ENCODE data around the gene CST5.
"Not testable (repeated sequence)": the region's sequence is repeated elsewhere in the genome, so short reads cannot be mapped to it uniquely, and the experiment has no call there.

CST5 gene

GRCh38 chr20:23890867-23891266 is 11.3 kb upstream of the CST5 start:
- not testable (repeated sequence) for DNase-seq (ENCODE audit: low read depth in 1 of 2, low spot score in 1 of 2)

GRCh38 chr20:23889775-23890187 is 10.2 kb upstream of the CST5 start:
- peak; percentile 32 to 44 for DNase-seq (ENCODE audit: low read depth in 1 of 2, low spot score in 1 of 2)

- DNase-seq (ENCODE audit: low read depth in 1 of 2, low spot score in 1 of 2) = no peak
These were observed 8.3 kb upstream of the CST5 start for GRCh38 chr20:23887856-23888255.

GRCh38 chr20:23884771-23885162 is 5.2 kb upstream of the CST5 start:
- no peak for DNase-seq (ENCODE audit: low read depth in 1 of 2, low spot score in 1 of 2)

DNA sequence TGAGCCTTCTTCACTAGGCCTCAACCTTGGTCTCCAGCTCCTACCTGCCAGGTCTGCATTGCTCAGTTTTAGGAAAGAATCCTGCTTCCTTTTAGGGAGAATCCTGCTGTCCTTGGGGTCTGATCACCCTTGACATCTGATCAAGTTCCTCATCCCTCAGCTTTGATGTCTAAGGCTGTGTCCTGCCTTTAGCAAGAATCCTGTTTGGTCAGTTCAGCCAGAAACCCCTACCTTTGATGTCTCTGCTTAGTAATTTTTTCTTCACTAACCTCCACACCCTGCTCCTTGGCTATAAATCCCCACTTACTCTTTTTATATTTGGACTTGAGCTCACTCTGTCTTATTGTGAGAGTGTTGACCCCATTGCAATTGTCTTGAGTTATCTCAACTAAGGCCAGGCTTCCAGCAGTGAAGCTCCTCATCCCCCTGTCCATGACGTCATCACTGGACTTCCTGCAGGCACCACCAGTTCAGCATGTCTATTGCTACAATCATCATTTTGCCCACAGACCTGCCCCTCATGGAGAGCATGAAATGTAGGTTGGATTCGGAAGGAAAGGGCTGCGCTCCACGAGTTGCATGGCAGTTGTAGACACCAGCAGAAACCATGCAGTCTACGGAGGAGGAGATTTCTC is 4.7 kb upstream of the CST5 start:
- DNase-seq (ENCODE audit: low read depth in 1 of 2, low spot score in 1 of 2) = no peak

DNA sequence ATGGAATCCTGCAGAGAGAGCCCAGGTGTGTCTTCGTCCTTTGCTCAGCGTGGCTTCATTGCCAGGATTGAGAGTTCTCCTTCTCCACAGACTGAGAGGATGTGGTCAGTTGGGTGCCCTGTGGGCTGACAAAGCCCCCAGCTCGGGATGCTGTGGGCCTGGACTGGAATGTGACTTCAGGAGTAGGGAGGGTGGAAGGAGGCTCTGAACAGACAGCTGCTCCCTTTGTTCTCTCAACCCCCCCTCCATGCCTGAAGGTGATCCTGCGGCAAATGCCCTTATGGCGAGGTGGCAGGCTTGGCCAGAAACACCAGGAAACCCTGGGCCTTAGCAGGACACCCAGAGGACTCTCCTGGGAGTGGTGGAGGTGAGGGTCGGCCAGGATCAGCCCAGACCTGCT is 1.8 kb upstream of the CST5 start:
- DNase-seq (ENCODE audit: low read depth in 1 of 2, low spot score in 1 of 2) = no peak

- no peak for DNase-seq (ENCODE audit: low read depth in 1 of 2, low spot score in 1 of 2)
These were observed 869 bp upstream of the CST5 start for GRCh38 chr20:23880417-23880816.

GRCh38 chr20:23879811-23880374 is 345 bp upstream of the CST5 start:
- no peak for DNase-seq (ENCODE audit: low read depth in 1 of 2, low spot score in 1 of 2)

GRCh38 chr20:23878787-23879186 is 761 bp downstream of the CST5 start:
- DNase-seq (ENCODE audit: low read depth in 1 of 2, low spot score in 1 of 2) = no peak

- not testable (repeated sequence) for DNase-seq (ENCODE audit: low read depth in 1 of 2, low spot score in 1 of 2)
These were observed 1.5 kb downstream of the CST5 start for GRCh38 chr20:23878016-23878542.

- no peak for DNase-seq (ENCODE audit: low read depth in 1 of 2, low spot score in 1 of 2)
These were observed 2.0 kb downstream of the CST5 start for GRCh38 chr20:23877524-23877923.

GRCh38 chr20:23875606-23876237 is 3.8 kb downstream of the CST5 start:
- no peak for DNase-seq (ENCODE audit: low read depth in 1 of 2, low spot score in 1 of 2)

DNA sequence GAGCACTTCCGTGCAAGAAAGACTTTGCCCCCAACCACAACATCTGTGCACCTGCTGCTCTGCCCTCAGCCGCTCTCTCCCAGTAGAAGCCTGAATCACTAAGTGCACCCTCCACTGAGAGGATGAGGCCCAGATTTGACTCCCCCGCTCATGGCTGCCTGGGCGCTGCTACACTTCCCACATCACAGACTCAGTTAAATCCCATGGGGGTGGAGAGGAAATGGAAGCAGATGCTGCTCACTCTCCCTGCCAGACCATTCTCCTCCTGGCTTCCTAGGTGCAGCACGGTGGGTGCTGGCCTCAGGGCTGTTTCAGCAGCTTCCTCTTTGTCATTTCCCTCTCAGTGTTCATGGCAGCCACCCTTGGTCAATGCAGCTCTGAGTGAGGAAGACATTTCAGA is 4.8 kb downstream of the CST5 start:
- DNase-seq (ENCODE audit: low read depth in 1 of 2, low spot score in 1 of 2) = no peak

GRCh38 chr20:23873370-23874015 is 6.1 kb downstream of the CST5 start:
- no peak for DNase-seq (ENCODE audit: low read depth in 1 of 2, low spot score in 1 of 2)

- no peak for DNase-seq (ENCODE audit: low read depth in 1 of 2, low spot score in 1 of 2)
These were observed 7.5 kb downstream of the CST5 start for GRCh38 chr20:23872065-23872464.

DNA sequence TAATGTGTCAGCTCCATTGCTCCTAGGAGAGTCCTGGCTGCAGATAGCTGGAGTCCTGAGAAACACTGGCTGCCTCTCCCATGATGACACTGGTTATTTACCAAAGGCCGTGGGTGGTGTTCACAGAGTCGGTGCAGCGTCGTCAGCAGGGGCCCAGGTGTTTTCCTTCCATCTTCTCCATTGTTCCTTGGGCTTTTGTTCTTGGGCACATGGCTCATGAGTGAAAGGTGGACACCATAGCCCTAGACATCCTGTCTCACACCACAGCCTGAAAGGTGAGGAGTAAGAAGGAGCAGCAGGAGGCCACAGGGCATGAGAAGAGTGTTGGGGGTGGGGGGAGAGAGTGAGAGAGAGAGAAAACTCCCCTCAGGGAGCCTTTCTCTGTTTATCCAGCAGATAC is 9.1 kb downstream of the CST5 start:
- DNase-seq (ENCODE audit: low read depth in 1 of 2, low spot score in 1 of 2) = no peak

DNA sequence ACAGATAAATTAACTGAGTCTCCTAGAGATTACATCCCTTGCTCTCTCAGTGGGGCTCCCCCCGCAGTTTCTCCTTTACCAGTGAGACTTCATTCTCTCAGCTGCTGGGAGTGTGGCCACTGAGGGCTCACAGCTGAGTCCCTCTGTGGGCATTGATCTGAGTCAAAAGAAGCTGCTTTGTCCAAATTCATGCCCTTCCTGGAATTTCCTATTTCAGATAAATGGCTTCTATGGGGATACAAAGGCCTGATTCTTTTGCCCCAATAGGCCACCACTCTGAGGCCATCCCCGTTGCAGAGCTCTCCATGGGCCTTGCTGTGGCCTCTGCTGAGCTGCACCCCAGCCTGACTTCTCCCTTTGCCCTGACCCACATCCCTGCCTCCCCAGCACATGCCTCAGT is 10.0 kb downstream of the CST5 start:
- no peak for DNase-seq (ENCODE audit: low read depth in 1 of 2, low spot score in 1 of 2)

DNA sequence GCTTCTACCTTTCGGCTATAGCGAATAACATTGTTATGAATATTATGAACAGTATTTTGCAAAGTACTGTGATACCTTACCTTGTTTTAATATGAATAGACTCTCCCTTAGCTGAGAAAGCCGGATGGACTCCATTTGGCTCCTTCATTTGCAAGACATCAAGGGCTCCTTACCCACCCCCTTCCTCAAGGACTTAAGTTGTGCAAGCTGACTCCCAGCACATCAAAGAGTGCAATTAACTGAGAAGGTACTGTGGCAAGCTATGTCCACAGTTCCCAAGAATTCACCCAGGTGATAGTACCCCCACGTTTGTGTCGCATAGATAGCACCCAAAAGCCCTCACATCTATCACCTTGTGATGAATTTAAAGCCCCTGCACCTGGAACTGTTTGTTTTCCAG is 11.2 kb downstream of the CST5 start:
- DNase-seq (ENCODE audit: low read depth in 1 of 2, low spot score in 1 of 2) = no peak

DNA sequence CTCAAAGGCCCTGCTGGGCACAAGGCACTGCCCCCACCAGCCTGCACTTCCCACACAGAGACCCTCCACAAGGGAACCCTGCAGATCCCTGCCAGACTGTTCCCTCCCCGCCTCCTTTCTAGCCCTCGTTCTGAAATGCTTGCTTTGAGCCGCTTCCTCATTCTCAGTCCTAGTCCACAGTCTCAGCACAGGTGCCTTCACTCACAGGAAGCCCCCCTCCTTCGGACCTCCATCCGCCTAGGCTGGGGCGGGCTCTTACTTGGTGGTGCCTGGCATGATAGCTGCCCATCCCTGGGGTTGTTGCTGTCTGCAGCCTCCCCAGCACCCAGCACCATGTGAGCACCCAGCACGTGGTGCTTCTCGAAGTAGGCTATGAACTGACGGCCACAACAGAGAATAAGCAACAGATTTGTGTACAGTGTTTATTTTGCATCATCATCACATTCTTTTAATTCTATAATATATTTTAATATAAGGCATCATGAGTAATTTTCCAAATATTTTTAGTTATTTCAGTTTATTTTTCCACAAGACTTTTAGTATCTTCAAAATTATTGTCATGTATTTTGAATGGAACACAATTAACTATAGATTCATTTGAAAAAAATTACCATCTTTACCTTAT is 12.3 kb downstream of the CST5 start:
- DNase-seq (ENCODE audit: low read depth in 1 of 2, low spot score in 1 of 2) = no peak

GRCh38 chr20:23860771-23861170 is 18.8 kb downstream of the CST5 start:
- not testable (repeated sequence) for DNase-seq (ENCODE audit: low read depth in 1 of 2, low spot score in 1 of 2)

DNA sequence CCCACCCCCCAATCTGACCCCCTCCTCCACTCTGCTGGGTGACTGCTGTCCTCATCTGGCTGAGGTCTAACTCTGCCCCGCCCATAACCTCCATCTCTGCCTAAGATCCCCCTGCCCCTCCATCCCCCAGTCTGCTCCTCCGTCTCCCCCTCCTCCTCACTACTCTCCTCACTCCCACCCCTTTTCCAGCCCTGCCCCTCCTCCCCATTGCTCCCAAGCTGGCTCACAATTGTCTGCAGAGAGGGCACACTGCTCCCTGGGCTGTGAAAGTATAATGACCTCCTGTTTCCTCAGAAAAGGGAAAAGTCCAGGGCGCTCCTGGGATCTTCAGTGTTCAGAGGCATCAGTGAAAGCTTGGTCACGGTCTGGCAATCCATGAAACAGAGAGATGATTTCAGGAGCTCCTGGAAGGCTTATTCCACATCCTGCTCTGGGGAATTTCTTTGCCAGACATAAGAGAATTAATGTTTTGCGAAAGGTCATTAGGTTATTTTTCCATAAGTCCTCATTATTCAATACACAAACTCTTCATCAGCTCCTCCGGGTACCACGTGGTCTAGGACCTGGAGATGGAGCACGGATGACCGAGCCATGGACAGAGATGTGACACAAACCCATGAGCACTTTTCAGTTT is 21.5 kb downstream of the CST5 start:
- no peak for DNase-seq (ENCODE audit: low read depth in 1 of 2, low spot score in 1 of 2)
